NCI-H1092 (cell line): Measurements from ENCODE around the gene ZNF618.

Source experiments
- DNase-seq: peaks from one replicate; lab custom pipeline; 2025; lab: John Stamatoyannopoulos, UW

ZNF618 gene

GRCh38 chr9:113911850-113912557 lies 35.9 kb downstream of the ZNF618 start:
- no peak for DNase-seq

- DNase-seq, result no peak
These were observed 36.7 kb downstream of the ZNF618 start for GRCh38 chr9:113912816-113913215.

GRCh38 chr9:113913426-113914195 lies 37.5 kb downstream of the ZNF618 start:
- no peak for DNase-seq

- no peak for DNase-seq
These were observed 38.4 kb downstream of the ZNF618 start for GRCh38 chr9:113914517-113914916.

- DNase-seq, result no peak
These were observed 39.8 kb downstream of the ZNF618 start for GRCh38 chr9:113915817-113916434.

GRCh38 chr9:113916931-113917330 lies 40.8 kb downstream of the ZNF618 start:
- no peak for DNase-seq

- no peak for DNase-seq
These were observed 42.7 kb downstream of the ZNF618 start for GRCh38 chr9:113918697-113919350.

- no peak for DNase-seq
These were observed 43.3 kb downstream of the ZNF618 start for GRCh38 chr9:113919382-113919781.

- DNase-seq, result no peak
These were observed 43.8 kb downstream of the ZNF618 start for GRCh38 chr9:113919871-113920270.

- DNase-seq, result no peak
These were observed 44.8 kb downstream of the ZNF618 start for GRCh38 chr9:113920872-113921271.

GRCh38 chr9:113921396-113921925 lies 45.4 kb downstream of the ZNF618 start:
- no peak for DNase-seq

- no peak for DNase-seq
These were observed 46.1 kb downstream of the ZNF618 start for GRCh38 chr9:113922160-113922559.

- no peak for DNase-seq
These were observed 50.1 kb downstream of the ZNF618 start for GRCh38 chr9:113926211-113926610.

GRCh38 chr9:113927277-113927676 lies 51.2 kb downstream of the ZNF618 start:
- no peak for DNase-seq

GRCh38 chr9:113928269-113928668 lies 52.2 kb downstream of the ZNF618 start:
- no peak for DNase-seq

- no peak for DNase-seq
These were observed 53.7 kb downstream of the ZNF618 start for GRCh38 chr9:113929634-113930389.

GRCh38 chr9:113930390-113930783 lies 54.3 kb downstream of the ZNF618 start:
- DNase-seq, result no peak

- DNase-seq, result no peak
These were observed 55.0 kb downstream of the ZNF618 start for GRCh38 chr9:113931140-113931539.

GRCh38 chr9:113931777-113932176 lies 55.7 kb downstream of the ZNF618 start:
- no peak for DNase-seq

GRCh38 chr9:113932906-113933584 lies 56.9 kb downstream of the ZNF618 start:
- DNase-seq, result no peak

GRCh38 chr9:113933671-113934070 lies 57.6 kb downstream of the ZNF618 start:
- DNase-seq, result no peak
